Effector CD8-positive, alpha-beta T cell (primary cell): ENCODE measurements around the gene SATB1.

Experiments
- DNase-seq: peaks from one replicate; lab custom pipeline; 2025; lab: John Stamatoyannopoulos, UW

Gene SATB1

DNA sequence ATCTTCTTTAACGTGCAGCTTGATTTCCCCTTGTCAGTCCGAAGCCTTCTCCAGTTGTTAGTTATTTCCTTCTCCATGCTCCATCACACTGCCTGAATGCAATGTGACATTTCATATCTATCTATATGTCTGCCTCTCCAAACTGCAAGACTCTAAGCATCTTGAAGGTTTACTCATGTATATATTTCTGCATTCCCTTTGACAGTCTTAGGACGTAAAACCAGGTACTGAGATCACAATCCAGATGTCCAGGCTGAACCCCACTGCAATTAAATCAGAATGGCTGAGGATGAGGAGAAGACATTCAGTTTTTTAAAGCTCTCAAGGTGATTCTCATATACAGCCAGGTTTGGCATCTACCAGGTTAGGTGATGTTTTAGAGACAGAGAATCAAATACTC, 6.1 kb upstream of the SATB1 start:
- DNase-seq = no peak

GRCh38 chr3:18428991-18429745, 4.0 kb upstream of the SATB1 start:
- DNase-seq = no peak

- DNase-seq = no peak
Measured at GRCh38 chr3:18428036-18428435, 2.9 kb upstream of the SATB1 start.

DNA sequence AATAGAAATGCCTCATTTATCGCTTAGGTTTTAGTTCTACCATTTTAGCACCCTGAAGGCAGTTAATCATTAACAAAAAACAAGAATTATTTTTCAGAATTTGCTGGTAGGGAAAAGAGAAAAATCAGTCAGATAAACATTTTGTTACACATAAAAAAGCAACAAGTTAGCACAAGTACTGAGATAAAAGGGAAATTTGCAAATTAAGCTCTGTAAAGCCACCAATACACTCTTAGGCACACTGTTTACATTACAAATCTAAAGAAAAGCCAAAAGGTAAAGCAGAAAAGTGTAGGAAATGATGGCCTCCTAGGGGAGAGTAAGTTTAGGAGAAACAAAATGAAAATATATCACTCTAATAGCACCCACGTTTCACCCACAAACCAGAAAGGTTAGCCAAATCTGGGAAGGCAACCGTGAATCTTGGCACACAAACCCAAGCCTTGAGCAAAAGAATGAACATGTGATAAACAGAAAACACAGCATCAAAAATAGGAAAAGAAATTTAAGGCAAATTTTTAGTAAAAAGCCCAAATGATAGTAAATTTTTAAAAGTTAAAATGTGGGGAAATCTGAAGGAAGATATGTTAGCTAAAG, 1.6 kb upstream of the SATB1 start:
- no peak for DNase-seq

DNA sequence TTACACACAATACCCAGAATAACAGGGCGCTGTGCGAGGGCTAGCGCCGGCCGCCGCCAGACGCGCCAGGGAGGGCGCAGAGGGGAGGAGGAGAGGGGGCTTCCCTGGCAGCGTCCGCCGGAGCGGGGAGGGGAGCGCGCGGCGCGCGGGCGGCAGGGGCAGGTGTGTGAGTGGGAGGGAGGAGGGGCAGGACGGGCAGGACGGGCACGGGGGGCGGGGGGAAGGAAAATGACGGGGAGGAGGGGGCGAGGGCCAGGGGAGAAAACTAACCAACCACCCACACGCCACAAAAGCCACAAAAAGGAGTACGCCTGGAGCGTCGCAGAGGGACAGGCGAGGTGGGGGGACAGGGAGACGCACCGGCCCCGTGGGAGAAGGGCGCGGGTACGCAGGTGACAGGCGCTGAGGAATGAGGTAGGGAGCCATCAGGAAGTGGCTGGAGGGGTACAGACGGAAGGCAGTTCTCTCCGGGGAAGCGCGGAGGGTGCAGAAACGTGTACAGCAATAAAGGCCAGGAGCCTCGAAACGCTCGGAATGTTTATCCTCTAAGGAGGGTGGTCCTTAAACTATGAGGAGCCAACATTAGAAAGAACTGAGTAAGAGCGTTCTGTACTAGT, 610 bp upstream of the SATB1 start:
- DNase-seq = peak; percentile 65

DNA sequence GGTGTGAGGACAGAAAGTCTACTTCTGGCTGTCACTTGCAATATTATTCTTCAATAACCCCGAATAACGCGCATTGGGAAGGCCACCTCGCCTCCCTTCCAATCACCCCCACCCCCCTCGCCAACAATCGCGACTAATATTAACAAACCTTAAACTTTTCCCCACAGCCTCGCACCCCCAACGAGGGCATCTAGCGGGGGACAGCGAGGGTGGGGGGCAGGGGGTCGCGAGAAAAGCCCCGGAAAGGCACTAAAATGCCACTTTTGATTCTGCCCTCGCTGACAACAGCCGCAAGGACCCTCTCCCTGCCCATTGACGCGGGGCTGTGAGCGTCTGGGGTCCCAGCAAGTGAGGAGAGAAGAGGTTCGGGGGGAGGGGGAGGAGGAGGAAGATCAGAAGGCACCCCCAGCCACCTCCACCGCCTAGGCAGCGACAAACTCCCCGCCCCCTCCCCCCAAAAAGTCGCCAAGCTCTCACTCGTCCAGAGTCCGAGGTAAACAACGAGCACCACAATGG, 868 bp downstream of the SATB1 start:
- DNase-seq = no peak

GRCh38 chr3:18423401-18424212, 1.5 kb downstream of the SATB1 start:
- DNase-seq = peak; percentile 20

- no peak for DNase-seq
Measured at GRCh38 chr3:18422972-18423371, 2.2 kb downstream of the SATB1 start.

- DNase-seq = no peak
Measured at GRCh38 chr3:18420555-18420954, 4.6 kb downstream of the SATB1 start.

- no peak for DNase-seq
Measured at GRCh38 chr3:18419232-18419631, 5.9 kb downstream of the SATB1 start.

GRCh38 chr3:18417904-18418572, 7.1 kb downstream of the SATB1 start:
- no peak for DNase-seq

DNA sequence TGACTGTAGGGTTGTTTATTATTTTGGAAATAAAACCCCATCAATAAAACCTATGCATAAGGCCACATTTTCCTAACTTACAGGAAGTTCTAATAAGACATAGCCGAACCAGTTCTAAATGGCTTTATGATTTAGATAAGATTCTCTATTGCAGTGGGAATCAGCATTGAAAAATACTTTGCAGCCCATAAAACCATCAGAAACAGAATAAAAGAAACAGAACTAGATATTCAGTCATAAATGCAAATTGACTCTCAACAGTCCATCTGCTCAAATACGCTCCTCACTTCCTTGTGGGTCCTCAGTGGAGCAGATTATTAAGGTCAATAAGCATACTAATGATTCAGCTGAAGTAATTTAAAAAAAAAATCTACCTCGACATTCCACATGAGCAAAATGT, 8.8 kb downstream of the SATB1 start:
- no peak for DNase-seq

DNA sequence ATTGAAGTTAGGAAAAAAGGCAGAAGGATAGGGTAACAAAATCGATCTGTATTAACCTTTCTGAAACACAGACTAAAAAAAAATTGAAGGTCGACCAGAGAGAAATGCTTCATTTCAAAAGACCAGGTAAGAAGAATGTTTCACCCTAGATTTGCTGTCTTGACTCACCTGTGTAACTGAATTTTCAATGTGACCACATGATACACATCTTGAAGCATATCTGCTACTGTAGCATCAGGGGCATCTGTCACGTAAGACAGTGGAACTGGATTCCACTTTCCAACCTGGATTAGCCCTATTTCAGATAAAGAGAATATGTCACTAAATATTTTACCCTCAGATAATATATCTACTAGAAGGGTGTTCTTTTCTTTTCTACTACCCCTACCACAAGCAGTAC, 9.3 kb downstream of the SATB1 start:
- DNase-seq = no peak

GRCh38 chr3:18415167-18415566, 10.0 kb downstream of the SATB1 start:
- no peak for DNase-seq

DNA sequence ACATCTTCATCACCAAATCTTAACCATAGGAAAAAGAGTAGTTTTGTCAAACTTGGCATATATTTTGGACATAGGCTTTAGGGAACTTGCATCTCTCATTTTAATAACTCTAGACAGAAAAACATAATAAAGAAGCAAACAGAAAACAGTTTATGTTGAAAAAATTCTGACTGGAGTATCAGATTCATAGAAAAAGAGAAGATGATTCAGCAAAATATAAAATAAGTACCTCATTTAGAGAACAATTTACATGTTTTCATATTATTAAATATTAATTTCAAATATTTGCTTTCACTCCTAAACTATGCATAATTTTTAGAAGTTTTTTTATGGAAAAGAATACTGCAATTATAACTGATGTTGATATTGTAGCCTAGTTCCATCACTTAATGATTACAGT, 12.5 kb downstream of the SATB1 start:
- no peak for DNase-seq

- DNase-seq = no peak
Measured at GRCh38 chr3:18411541-18411940, 13.6 kb downstream of the SATB1 start.

- DNase-seq = no peak
Measured at GRCh38 chr3:18410205-18410604, 14.9 kb downstream of the SATB1 start.

- DNase-seq = no peak
Measured at GRCh38 chr3:18409266-18409665, 15.9 kb downstream of the SATB1 start.

DNA sequence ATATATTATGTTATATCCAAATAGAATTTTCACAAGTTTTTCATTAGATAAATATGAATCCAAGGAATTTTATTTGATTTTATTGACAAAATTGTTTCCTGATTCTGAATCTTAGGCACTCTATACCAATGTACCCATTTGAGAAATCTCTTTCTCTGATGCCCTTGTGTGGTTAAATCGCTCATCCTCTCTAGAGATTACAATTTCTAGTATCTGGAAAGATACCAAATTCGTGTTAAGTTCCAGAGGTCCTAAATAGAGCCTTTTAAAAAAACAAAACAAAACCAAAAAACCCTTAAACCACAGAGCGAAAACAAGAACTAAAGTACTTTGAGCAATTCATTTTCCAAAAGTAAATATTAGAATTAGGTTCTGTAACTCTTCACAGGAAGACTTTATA, 20.0 kb downstream of the SATB1 start:
- no peak for DNase-seq

GRCh38 chr3:18403061-18403460, 22.1 kb downstream of the SATB1 start:
- no peak for DNase-seq

- no peak for DNase-seq
Measured at GRCh38 chr3:18402239-18402799, 22.8 kb downstream of the SATB1 start.
